Fibroblast of mammary gland (primary cell): Measurements from ENCODE around the gene WDFY2.
"Not testable (repeated sequence)": the region's sequence is repeated elsewhere in the genome, so short reads cannot be mapped to it uniquely, and the experiment has no call there.

Source experiments
- DNase-seq: peaks from one replicate; pipeline ENCODE4 v3.0.0-alpha.2; 2010; ENCODE audit warnings: low read depth
- H3K4me3 ChIP-seq: 2 replicates; pipeline ENCODE4 v1.5.1; 2011; ENCODE audit warnings: low read depth, mild to moderate bottlenecking, low read length, moderate library complexity; ENCODE audit not compliant: control insufficient read depth
- CTCF ChIP-seq: conservative IDR thresholded peaks from 2 replicates; pipeline ENCODE4 v1.5.1; 2011; ENCODE audit warnings: low read depth, low read length, inconsistent platforms; ENCODE audit not compliant: control insufficient read depth, insufficient read depth

WDFY2 gene

GRCh38 chr13:51689663-51689996 is 105.4 kb downstream of the WDFY2 start:
- no peak for TF ChIP-seq CTCF
- DNase-seq = no peak
- H3K4me3 ChIP-seq = no peak overlapping the region

- not testable (repeated sequence) for DNase-seq, H3K4me3 ChIP-seq
Observed at GRCh38 chr13:51695677-51696076, 111.4 kb downstream of the WDFY2 start.

- peak; percentile 10 for DNase-seq
- no peak for TF ChIP-seq CTCF
- no peak overlapping the region for H3K4me3 ChIP-seq
Observed at GRCh38 chr13:51697181-51697580, 112.9 kb downstream of the WDFY2 start.

GRCh38 chr13:51697855-51698254 is 113.6 kb downstream of the WDFY2 start:
- TF ChIP-seq CTCF = no peak
- no peak overlapping the region for H3K4me3 ChIP-seq
- DNase-seq = peak; percentile 16

GRCh38 chr13:51698352-51698751 is 114.1 kb downstream of the WDFY2 start:
- no peak for DNase-seq
- no peak overlapping the region for H3K4me3 ChIP-seq
- TF ChIP-seq CTCF = no peak

- TF ChIP-seq CTCF = no peak
- DNase-seq = no peak
- H3K4me3 ChIP-seq = no peak overlapping the region
Observed at GRCh38 chr13:51704399-51705313, 120.4 kb downstream of the WDFY2 start.

- no peak overlapping the region for H3K4me3 ChIP-seq
- no peak for TF ChIP-seq CTCF
- DNase-seq = no peak
Observed at GRCh38 chr13:51707461-51707860, 123.2 kb downstream of the WDFY2 start.
